GM18508 (cell line): ENCODE measurements around the gene AARS2.

Source experiments
- ATAC-seq: cut with Tn5 transposase; IDR thresholded peaks from one replicate; pipeline ENCODE4 v1.9.1; 2021; ENCODE audit warnings: moderate number of reproducible peaks; ENCODE audit not compliant: insufficient read depth, unreplicated experiment

The AARS2 gene

DNA sequence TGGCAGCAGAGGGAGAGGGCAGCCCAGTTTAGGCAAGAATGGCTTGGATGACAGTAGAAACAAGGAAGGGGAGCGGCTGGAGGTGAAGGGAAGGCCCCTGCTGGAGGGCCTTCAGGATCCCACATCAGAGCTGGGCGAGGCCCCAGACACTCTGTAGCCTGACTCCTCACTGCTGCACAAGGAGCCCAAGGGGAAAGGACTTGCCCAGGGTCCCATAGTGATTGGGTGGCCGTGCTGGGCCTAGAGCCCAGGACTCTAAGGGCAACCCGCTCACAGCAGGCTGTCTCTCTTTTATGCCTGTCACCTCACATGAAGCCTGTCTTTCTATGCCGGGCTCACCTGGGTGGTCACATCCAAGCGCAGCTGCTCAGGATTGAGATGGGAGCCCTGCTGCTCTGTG, 9.3 kb downstream of the AARS2 start:
- no peak for ATAC-seq

DNA sequence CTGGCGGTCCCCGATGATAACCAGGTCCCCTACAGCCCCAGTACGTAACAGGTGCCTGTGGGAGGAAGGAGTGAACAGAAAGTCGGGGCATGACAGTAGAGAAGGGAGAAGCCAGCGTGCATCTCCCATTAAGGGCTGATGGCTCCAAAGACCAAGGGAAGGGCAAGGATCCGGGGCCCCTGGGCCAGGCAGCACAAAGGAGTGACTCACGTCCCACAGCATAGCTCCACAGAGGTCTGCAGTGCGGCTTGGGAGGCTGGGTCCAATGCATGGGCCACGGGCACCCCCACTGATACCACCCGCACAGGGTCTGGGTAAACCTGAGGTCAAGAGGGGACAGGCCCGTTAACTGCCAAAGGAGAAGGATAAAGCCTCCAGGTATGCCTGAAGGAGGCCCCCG, 10.3 kb downstream of the AARS2 start:
- ATAC-seq, result no peak

DNA sequence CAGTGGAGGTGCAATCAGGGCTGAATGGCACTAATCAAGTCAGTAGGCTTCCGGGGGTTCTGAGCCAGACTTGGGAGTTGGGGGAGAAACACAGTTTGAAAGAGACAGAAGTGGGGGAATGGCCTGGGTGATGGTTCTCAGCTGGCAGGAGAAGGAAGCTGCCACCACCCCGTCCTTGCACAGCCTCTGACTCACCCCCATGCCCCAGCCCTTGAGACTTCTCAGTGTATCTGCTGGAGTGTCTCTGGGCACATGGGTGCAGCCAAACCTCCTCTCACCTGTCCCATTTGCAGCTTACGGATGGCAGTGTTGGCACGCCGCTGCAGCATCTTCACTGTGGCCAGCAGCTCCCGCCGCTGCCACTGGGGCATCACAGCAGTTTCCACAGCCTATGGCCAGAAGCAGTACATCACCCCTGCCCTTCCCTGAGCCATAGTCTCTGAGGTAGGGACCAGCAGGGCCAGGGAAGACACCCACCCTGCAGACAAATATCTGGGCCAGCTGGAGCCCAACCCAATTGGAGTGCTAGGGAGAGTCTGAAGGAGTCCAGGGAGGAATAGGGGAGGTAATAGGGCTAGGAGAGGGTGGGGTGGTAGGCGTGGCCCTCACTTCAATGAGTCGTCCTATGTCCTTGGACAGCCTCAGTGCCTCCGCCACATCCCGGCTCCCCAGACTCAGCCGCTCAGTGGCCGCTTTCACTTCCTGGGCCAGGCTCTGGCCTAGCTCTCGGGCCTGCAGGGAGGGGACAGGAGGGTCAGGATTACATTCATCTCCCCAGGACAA, 11.2 kb downstream of the AARS2 start:
- ATAC-seq, result no peak

DNA sequence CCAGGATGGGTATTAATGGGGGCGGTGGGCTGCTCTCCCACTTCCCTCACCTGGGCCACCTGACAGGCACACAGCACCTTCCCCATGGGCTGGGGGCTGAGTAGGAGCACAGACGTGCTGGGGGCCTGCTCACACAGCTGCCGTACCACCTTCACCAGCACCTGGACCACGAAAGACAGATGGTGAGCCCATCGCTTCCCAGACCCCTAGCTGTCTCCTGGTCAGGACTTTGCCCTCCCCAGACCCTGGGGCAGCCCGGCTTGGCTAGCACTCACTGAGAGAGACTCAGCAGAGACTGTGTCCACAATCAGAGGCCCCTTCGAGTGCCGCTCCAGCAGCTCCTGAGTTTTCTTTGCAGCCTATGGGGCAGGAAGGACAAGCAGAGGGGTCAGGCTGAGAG, 12.0 kb downstream of the AARS2 start:
- no peak for ATAC-seq

DNA sequence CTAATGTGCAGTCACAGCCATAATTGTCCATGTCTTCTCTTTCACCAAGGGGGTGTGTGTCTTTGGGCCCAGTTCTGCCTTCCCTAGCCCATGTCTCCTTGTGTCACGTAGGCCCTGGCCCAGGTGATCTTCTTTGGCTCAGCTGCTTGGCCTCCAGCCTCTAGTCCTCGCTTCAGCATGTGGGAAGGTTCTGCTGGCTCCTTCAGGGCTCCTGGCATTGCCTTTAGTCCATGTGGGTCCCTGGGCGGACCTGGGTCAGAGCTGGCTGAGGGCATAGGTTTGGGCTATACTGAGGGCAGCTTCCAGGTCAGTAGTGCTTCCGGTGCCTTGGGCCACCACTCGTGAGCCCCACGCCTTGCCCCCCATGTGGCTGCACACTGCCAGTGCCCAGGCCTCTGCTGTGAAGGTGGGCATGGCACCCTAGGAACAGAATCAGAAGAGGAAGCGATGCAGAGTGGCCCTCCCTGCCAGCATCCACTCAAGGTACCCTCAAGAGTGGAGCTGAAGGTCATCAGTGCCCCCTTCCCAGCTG, 12.8 kb downstream of the AARS2 start:
- no peak for ATAC-seq

DNA sequence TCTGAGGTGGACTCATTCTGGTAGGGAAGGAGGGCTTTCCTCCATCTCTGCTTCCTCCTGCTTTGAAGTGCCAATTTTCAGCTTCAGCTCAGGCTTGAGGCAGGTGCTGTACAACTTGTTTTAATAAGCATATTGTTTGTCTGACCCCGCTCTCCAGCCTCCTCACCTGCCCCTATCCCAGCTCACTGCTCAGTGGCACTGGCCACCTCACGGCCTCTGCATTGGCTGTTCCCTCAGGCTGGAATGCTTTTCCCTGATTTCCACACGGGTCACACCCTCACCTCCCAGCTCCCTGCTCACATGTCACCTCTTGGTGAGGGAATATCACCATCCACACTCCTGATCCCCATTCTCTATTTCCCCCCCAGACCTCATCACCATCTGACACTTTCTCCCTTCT, 14.3 kb downstream of the AARS2 start:
- ATAC-seq, result no peak

DNA sequence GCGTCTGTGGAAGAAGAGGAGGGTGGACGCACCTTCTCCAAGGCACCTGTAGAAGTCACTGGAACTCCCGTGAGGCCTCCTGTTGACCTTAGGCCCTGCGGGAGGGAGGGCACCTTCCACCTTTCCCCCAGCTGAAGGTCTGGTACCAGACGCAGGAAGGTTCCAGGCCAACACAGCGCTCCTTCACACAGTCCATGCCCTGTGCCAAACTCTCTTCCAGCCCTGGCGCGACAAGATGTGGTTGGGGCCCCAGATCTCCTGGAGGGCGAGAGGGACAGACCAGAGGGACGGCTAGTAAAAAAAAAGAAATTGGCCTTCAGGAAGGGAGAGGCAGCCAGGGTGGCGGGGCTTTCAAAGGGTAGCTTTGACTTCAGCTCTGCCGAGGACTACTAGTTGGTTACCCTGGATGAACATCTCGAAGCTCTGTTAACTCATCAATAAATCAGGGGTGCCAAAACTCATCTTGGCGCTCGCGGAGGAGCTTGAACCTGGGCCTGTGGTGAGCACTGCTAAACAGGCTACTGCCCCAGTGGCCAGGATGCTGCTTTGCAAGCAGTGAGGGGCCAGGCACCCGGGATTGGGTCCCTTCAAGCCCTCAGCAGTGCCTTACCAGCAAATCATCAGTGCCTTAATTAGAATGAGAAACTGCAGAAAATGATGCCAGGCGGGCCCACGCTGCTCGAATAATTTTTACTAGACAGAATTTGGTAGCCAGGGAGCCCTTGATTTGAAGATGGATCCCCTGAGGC, 14.9 kb downstream of the AARS2 start:
- ATAC-seq, result no peak

DNA sequence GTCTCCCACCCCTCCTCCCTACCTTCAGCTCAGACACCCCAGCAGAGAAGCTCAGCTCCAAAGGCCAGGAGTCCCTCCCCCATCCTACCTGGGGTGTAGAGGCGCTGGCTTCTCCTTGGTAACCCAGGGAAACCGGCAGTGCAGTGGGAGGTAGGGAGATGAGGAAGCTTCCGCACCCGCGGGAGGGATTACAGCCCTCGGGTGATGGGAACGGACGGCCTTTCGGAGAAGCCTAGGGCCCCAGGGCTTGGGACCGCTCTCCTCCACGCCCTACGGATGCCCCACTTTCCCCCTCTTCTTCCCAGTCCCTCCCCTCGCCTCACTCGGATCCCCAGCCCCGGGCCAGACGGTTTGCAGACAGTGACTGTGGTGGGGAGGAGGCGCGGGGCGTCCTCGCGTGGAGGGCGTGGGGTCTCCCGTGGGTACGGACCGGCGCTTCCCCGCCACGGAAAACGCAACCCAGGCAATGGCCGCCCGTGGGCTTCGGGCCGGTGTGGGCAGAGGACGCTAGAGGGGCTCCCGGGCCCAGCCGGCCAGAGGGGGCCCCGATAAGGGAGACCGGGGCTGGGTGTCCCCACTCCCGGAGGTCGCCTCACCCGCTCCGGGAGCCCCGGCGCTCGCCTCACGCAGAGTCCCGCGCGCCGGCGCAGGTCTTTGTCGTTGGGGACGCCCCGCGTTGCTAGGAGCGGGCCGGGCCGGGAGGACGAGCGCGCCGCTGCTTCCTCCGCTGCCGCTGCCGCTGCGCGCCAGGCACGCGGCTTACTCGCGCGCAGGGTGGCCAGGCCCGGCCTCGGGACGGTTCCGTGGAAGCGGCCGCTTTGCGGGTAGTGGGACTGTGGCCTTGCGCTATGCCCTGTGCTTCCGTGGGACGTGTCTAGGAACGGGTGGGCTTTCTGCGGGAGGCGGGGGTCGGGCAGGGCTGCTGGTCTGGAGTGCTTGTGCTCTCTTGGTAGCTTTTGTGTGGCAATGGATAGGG, 15.8 kb downstream of the AARS2 start:
- no peak for ATAC-seq

DNA sequence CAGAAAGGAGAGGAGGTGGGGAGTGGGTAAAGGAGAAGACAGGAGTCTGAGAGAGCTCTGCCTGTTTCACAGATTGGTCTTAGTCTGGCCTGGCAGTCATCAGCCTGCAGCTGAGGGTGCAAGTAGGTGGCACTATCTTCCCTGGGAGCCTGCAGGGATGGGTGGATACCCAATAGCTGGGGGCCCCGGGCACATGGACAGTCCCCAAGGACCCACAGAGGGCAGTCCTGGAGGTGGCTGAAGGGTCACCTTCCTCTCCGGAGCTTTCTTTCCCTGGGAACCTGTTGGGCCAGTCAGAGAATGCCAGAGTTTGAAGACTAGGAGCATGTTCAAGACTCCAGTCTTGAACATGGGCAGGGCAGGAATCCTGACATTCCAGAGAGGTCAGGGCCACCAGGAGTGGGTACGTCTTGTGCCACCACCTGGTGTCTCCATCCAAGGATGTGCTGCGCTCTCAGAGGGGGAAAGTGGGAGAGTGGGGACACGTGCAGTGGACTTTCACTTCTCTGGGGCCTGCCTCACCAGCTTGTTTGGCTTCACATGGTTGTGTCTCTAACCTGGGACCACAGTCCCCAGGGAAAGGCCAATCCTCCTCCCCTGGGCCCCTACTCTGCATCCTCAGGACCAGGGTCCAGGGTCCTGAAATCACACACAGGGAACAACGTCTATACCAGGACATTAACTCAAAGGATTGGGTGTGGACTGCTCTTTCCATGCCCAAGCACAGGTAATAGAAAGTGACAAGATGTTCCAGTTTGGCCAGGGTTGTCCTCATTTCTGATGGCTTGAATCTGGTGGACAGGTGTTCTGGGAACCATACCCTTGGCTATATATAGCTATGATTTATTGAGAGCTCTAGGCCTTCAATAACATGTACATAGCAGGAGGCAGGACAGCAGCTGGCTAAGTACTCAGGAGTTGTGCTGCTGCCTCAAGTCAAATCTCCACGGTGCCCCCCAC, 18.0 kb downstream of the AARS2 start:
- ATAC-seq, result no peak

DNA sequence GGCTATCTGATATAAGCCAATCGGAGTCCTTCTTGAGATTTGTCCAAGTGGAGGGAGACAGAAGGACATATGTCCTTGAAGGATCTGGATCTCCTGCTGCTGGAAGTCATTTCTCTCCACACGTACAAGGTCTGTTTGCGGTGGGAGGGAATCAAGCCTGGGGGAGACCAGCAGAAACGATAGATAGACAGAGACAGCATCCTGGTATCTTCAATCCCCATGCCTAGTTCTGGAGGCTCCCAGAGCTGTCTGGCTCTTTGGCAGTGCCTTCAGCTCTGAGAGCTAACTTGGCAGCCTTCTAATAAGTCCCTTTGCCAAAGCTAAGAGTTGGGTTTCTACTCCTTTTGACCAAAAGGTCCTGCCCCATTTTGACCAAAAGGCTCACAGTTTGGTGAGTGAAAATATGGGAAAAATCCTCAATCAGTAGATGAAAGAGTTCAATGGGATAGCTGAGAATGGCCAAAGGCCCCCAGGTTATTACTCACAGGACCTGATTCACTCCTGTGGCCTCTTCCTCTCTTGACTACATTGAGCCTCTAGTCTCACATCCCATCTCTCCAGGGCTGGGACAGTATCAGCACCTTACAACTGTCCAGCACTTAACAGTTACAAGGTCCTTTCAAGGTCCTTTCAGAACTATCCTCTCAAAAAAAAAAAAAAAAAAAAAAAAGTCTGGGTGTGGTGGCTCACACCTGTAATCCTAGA, 20.3 kb downstream of the AARS2 start:
- no peak for ATAC-seq

DNA sequence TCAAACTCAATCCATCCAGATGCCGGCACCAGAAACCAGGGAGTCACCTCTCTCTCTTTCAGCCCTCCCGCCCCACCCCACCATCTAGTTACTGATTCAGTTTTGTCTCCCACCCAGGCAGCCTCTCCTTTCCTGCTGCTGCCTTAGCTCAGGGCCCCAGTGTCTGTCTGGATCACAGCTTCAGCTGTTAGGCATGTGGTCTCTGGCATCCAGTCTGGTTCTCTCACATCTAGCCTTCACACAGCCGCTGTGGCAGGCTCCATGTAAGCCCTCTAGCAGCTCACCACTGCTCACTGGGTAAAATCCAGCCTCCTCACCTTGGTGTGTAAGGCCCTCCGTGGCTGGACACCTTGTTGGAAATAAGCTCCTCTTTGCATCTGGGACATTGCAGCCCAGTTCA, 21.3 kb downstream of the AARS2 start:
- ATAC-seq, result no peak

DNA sequence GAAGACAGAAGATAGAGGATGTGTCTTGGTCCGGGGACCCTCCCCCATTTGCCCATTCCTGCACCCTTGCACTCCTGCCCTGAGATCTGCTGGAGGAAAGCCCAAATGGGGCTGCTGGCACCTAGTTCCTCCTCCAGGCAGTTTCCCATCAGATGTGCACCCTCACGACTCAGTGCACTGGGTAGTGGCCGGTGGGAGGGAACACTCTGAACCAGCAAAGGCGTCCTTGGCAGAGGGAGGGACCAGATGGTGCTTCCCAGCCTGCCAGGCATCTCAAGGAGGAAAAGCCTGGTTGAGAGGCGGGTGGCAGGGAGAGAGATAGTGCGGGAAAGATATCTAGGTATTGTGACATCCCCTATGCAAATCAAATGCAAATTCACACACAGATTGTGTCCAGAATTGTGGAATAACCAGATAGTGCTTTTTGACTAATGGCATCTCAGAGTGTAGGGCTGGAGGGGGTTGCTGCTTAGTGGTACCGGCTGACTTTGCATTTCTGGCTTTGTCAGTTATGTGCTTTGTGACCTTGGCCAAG, 23.4 kb downstream of the AARS2 start:
- no peak for ATAC-seq

DNA sequence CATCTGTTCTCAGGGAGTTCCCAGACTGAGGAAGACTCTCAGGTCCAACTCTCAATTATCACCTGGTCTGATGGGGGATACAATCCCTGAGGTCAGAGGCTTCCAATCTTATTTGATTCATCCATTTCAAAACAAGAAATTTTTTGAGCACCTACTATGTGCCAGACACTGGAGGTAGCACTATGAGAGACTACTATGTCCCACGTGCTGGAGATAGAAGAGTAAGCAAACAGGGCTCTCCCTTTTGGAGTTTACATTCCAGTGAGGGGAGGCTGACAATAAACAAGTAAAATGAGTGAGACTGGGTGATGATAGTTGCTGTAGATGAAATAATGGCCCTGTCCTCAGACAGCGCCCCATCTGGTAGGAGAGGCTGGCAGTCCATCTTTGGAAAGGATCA, 26.4 kb downstream of the AARS2 start:
- no peak for ATAC-seq

DNA sequence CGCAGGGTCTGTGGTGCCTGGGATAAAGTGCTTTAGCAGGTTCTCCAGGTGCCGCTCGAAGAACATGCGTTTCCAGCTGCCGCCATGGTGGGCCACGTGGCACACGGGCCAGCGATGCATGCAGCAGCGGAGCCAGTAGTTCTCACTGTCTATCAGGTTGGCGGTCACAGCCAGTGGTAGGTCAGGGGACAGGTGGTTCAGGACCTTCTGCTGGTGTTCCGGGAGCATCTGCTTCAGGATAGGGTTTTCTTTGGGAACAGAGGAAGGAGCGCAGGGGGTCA, 26.9 kb downstream of the AARS2 start:
- no peak for ATAC-seq

DNA sequence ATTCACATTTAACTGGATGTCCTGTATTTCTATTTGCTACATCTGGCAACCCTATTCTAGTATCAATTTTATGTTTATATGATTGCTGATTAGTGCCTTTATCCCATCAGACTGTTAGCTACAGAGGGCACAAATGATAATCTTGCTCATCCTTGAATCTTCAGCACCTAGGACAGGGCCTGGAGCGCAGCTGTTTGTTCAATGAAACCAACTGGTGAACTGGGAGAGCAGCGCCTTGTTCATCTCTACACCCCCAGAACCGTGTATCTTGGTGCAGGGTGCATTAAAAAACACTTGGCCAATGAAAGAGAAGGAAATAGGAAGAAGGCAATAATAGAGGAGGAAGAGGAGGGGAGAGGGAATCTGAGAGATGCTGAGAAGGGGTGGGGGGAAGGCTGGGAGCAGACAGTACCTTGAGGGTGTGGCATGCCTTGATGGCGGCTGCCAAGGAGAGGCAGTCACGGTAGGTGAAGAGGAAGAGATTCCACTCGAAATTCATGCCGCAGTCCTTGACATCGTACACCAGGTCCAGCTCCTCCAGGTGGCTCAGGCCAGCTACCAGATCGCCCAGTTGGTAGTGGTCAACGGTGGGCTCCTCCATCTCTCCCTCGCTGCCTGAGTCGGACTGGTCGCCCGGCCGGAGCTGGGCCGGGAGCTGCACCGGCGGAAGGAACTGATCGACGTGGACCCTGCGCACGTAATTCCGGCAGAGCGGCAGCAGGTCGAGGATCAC, 27.4 kb downstream of the AARS2 start:
- no peak for ATAC-seq

DNA sequence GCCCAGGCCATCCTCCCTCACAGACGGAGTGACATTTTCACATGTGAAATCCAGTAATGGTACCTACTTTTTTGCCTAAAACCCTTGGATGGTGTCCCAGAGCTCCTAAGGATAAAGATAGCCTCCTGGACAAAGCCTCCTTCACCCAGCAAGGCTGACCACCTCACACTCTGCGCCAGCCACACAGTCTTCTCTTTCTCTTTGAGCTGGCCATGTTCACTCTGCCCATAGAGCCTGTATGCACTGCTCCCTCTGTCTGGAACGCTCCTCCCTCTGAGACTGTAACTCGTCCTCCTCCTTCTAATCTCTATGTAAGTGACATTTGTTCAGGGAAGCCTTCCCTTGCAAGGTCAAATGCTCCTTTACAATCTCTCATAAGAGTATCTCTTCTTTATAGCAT, 28.3 kb downstream of the AARS2 start:
- ATAC-seq, result no peak

DNA sequence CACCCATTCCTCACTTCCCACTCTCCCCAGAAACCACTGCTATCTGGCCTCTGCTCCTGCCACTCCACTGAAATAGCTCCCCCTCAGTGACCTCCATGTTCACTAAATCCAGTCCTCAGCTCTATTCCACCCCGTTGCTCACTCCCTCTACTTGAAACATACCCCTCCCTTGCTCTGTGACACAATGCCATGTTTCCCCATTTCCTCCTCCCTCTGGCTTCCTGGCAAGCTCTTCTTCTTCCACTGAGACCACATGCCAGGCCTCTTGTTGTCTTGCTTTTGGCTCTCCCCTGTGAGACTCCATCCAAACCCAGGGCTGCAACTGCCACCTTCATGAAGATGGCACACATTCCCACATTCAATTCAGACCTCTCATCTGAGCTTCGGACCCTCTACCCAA, 29.0 kb downstream of the AARS2 start:
- ATAC-seq, result no peak
